IgD-negative memory B cell (primary cell): ENCODE results near the gene TOGARAM1. TPM values are rescaled to one million over a fixed set of nuclear protein-coding genes. Genes with fewer than 3 reads are reported as not detected.

Source experiments
- H3K27ac Mint-ChIP-seq, 3 donors: one replicate each; pipeline ENCODE4 v1.8.0; 2020 to 2022; ENCODE audit warnings: mild to moderate bottlenecking in 3 of 3, mixed read lengths in 3 of 3, moderate library complexity in 1 of 3
- H3K27me3 Mint-ChIP-seq: one replicate; pipeline ENCODE4 v1.8.0; 2021; ENCODE audit warnings: mixed read lengths
- H3K36me3 Mint-ChIP-seq: one replicate; pipeline ENCODE4 v1.8.0; 2020; ENCODE audit warnings: mild to moderate bottlenecking, mixed read lengths
- H3K4me1 Mint-ChIP-seq, 3 donors: one replicate each; pipeline ENCODE4 v1.8.0; 2020 to 2022; ENCODE audit warnings: mixed read lengths in 3 of 3, mild to moderate bottlenecking in 1 of 3
- H3K4me3 Mint-ChIP-seq, 4 donors: one replicate each; pipeline ENCODE4 v1.8.0; 2020 to 2022; ENCODE audit warnings: mild to moderate bottlenecking in 4 of 4, mixed read lengths in 4 of 4, moderate library complexity in 3 of 4
- H3K9me3 Mint-ChIP-seq, 3 donors: one replicate each; pipeline ENCODE4 v1.8.0; 2020 to 2021; ENCODE audit warnings: mixed read lengths in 3 of 3, mild to moderate bottlenecking in 1 of 3
- polyA plus RNA-seq: library from polyadenylated mRNA; unstranded; fragments of 300-500 nt; fragmentation: Illumina TruSeq; gene quantifications from one replicate; pipeline ENCODE4 v1.2.3, GENCODE V29; 2021

TOGARAM1 gene
- polyA plus RNA-seq, 1 donor from 2014 or later: 11.0 TPM

GRCh38 chr14:45044638-45045037 lies 82.6 kb downstream of the TOGARAM1 start:
- no peaks in the 10 kb centered on the region for H3K27me3 Mint-ChIP-seq
- no peak overlapping the region for H3K4me3 Mint-ChIP-seq
- no peak overlapping the region for H3K27ac Mint-ChIP-seq
- peaks cover 9% of the 10 kb centered on the region for H3K36me3 Mint-ChIP-seq
- H3K4me1 Mint-ChIP-seq: peaks cover 0 to 2% (median 1%) of the 10 kb centered on the region in 3 donors
- no peaks in the 10 kb centered on the region for H3K9me3 Mint-ChIP-seq

- H3K27me3 Mint-ChIP-seq: no peaks in the 10 kb centered on the region
- peaks cover 6% of the 10 kb centered on the region for H3K36me3 Mint-ChIP-seq
- no peak overlapping the region for H3K4me3 Mint-ChIP-seq
- H3K9me3 Mint-ChIP-seq: no peaks in the 10 kb centered on the region
- H3K27ac Mint-ChIP-seq: no peak overlapping the region
- peaks cover 0 to 1% (median 0%) of the 10 kb centered on the region in 3 donors for H3K4me1 Mint-ChIP-seq
These were observed 86.4 kb downstream of the TOGARAM1 start for GRCh38 chr14:45048385-45048784.

GRCh38 chr14:45051180-45051579 lies 89.2 kb downstream of the TOGARAM1 start:
- Mint-ChIP-seq H3K27me3 (no peaks in the 10 kb centered on the region), H3K4me3 (no peak overlapping the region), H3K36me3 (peaks cover 14% of the 10 kb centered on the region), H3K27ac (no peak overlapping the region), H3K9me3 (no peaks in the 10 kb centered on the region), H3K4me1 (peaks cover 0 to 1% (median 0%) of the 10 kb centered on the region in 3 donors)

GRCh38 chr14:45051896-45052295 lies 89.9 kb downstream of the TOGARAM1 start:
- Mint-ChIP-seq H3K4me3 (no peak overlapping the region), H3K4me1 (peaks cover 0 to 1% (median under 1%) of the 10 kb centered on the region in 3 donors)

GRCh38 chr14:45057349-45057748 lies 95.4 kb downstream of the TOGARAM1 start:
- peaks cover 25% of the 10 kb centered on the region for H3K36me3 Mint-ChIP-seq
- H3K4me1 Mint-ChIP-seq: peaks cover 0 to 8% (median 2%) of the 10 kb centered on the region in 3 donors
- H3K4me3 Mint-ChIP-seq: no peak overlapping the region

More at GRCh38 chr14:45051896-45052295, 89.9 kb downstream of the TOGARAM1 start:
- Mint-ChIP-seq H3K36me3 (peaks cover 11% of the 10 kb centered on the region), H3K9me3 (no peaks in the 10 kb centered on the region), H3K27me3 (no peaks in the 10 kb centered on the region), H3K27ac (no peak overlapping the region)

GRCh38 chr14:45057881-45058364 lies 95.9 kb downstream of the TOGARAM1 start:
- no peak overlapping the region for H3K4me3 Mint-ChIP-seq
- H3K9me3 Mint-ChIP-seq: peaks cover 0 to 1% (median 0%) of the 10 kb centered on the region in 3 donors
- peaks cover 0 to 8% (median 2%) of the 10 kb centered on the region in 3 donors for H3K4me1 Mint-ChIP-seq
- no peak overlapping the region for H3K27ac Mint-ChIP-seq
- peaks cover 28% of the 10 kb centered on the region for H3K36me3 Mint-ChIP-seq
- H3K27me3 Mint-ChIP-seq: no peaks in the 10 kb centered on the region

More at GRCh38 chr14:45057349-45057748, 95.4 kb downstream of the TOGARAM1 start:
- Mint-ChIP-seq H3K9me3 (peaks cover 0 to 1% (median 0%) of the 10 kb centered on the region in 3 donors), H3K27me3 (no peaks in the 10 kb centered on the region), H3K27ac (no peak overlapping the region)

- Mint-ChIP-seq H3K4me3 (no peak overlapping the region), H3K4me1 (peaks cover 0 to 8% (median 4%) of the 10 kb centered on the region in 3 donors), H3K9me3 (peaks cover 0 to 1% (median 0%) of the 10 kb centered on the region in 3 donors), H3K27ac (no peak overlapping the region), H3K36me3 (peaks cover 30% of the 10 kb centered on the region), H3K27me3 (no peaks in the 10 kb centered on the region)
These were observed 98.6 kb downstream of the TOGARAM1 start for GRCh38 chr14:45060551-45060950.

- H3K9me3 Mint-ChIP-seq: no peaks in the 10 kb centered on the region
- no peak overlapping the region for H3K4me3 Mint-ChIP-seq
- H3K27ac Mint-ChIP-seq: no peak overlapping the region
- no peaks in the 10 kb centered on the region for H3K27me3 Mint-ChIP-seq
- H3K36me3 Mint-ChIP-seq: peaks cover 10% of the 10 kb centered on the region
- peaks cover 0 to 5% (median 2%) of the 10 kb centered on the region in 3 donors for H3K4me1 Mint-ChIP-seq
These were observed 103.5 kb downstream of the TOGARAM1 start for GRCh38 chr14:45065540-45065939.

GRCh38 chr14:45065956-45066355 lies 104.0 kb downstream of the TOGARAM1 start:
- no peaks in the 10 kb centered on the region for H3K9me3 Mint-ChIP-seq
- H3K36me3 Mint-ChIP-seq: peaks cover 9% of the 10 kb centered on the region
- no peak overlapping the region for H3K27ac Mint-ChIP-seq

GRCh38 chr14:45066667-45067066 lies 104.7 kb downstream of the TOGARAM1 start:
- H3K9me3 Mint-ChIP-seq: no peaks in the 10 kb centered on the region
- no peak overlapping the region for H3K4me3 Mint-ChIP-seq
- H3K36me3 Mint-ChIP-seq: peaks cover 9% of the 10 kb centered on the region
- H3K27ac Mint-ChIP-seq: no peak overlapping the region
- peaks cover 0 to 2% (median 0%) of the 10 kb centered on the region in 3 donors for H3K4me1 Mint-ChIP-seq
- no peaks in the 10 kb centered on the region for H3K27me3 Mint-ChIP-seq

More at GRCh38 chr14:45065956-45066355, 104.0 kb downstream of the TOGARAM1 start:
- no peaks in the 10 kb centered on the region for H3K27me3 Mint-ChIP-seq
- no peak overlapping the region for H3K4me3 Mint-ChIP-seq
- peaks cover 0 to 3% (median 2%) of the 10 kb centered on the region in 3 donors for H3K4me1 Mint-ChIP-seq

GRCh38 chr14:45068396-45068795 lies 106.4 kb downstream of the TOGARAM1 start:
- Mint-ChIP-seq H3K9me3 (no peaks in the 10 kb centered on the region), H3K36me3 (peaks cover 5% of the 10 kb centered on the region), H3K4me3 (no peak overlapping the region), H3K27ac (no peak overlapping the region), H3K27me3 (no peaks in the 10 kb centered on the region), H3K4me1 (peaks cover 0 to 2% (median 0%) of the 10 kb centered on the region in 3 donors)

- Mint-ChIP-seq H3K4me1 (no peaks in the 10 kb centered on the region), H3K9me3 (no peaks in the 10 kb centered on the region), H3K36me3 (no peaks in the 10 kb centered on the region), H3K27ac (no peak overlapping the region), H3K4me3 (no peak overlapping the region), H3K27me3 (no peaks in the 10 kb centered on the region)
These were observed 108.2 kb downstream of the TOGARAM1 start for GRCh38 chr14:45070215-45070614.

GRCh38 chr14:45072126-45072525 lies 110.1 kb downstream of the TOGARAM1 start:
- Mint-ChIP-seq H3K4me3 (no peak overlapping the region), H3K27me3 (no peaks in the 10 kb centered on the region), H3K4me1 (no peaks in the 10 kb centered on the region), H3K36me3 (no peaks in the 10 kb centered on the region), H3K9me3 (no peaks in the 10 kb centered on the region), H3K27ac (no peak overlapping the region)

GRCh38 chr14:45073231-45073879 lies 111.4 kb downstream of the TOGARAM1 start:
- Mint-ChIP-seq H3K4me3 (no peak overlapping the region), H3K9me3 (no peaks in the 10 kb centered on the region), H3K27ac (no peak overlapping the region), H3K4me1 (no peaks in the 10 kb centered on the region), H3K27me3 (no peaks in the 10 kb centered on the region), H3K36me3 (no peaks in the 10 kb centered on the region)

GRCh38 chr14:45078323-45078722 lies 116.3 kb downstream of the TOGARAM1 start:
- Mint-ChIP-seq H3K36me3 (no peaks in the 10 kb centered on the region), H3K4me3 (peak overlapping the region in 1 of 4 donors; percentile 22), H3K4me1 (peaks cover 0 to 7% (median 2%) of the 10 kb centered on the region in 3 donors), H3K27ac (no peak overlapping the region), H3K27me3 (no peaks in the 10 kb centered on the region), H3K9me3 (no peaks in the 10 kb centered on the region)
